8988T (cell line): Measurements from ENCODE around the gene RAD52.

Experiments
- DNase-seq: peaks from one replicate; pipeline ENCODE4 v3.0.0; 2011

Gene RAD52

DNA sequence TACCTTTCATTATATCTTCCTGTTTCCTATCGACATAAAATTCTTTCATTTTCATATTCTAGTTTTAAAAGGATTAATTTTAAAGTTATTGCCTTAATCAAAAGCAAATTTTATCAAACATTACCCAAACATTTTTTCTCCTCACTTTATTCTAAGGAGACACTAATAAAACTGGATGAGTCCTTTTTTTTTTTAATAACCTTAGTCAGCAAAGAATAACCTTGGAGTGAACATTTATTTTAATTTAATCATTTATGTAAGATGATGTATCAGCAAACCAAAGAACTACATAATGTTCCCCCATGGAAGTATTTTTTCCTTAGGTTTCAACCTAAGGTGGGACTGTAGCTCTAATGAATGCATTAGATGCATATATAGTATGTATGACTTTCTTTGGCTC, 83.9 kb downstream of the RAD52 start:
- no peak for DNase-seq

DNA sequence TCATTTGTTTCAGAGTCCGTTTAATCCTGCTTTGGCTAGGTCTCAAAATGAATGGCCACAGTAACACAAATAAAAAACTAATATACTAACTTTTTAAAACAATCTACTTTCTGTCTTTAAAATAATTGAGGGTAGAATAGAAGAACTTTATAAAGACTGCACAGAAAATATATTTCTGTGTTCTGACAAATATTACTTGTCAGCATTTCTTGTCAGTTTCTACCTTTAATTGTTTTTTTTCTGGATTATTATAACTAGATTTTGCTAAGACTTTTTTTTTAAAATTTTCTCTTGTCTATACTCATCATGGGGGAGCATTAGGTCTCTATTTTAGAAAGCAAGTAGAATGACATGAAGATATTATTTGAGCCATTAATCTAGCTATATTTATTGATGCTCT, 86.2 kb downstream of the RAD52 start:
- no peak for DNase-seq

- no peak for DNase-seq
Observed at GRCh38 chr12:862303-862911, 87.1 kb downstream of the RAD52 start.
